Measurements from ENCODE around the gene ARHGEF33.
"Not testable (repeated sequence)": the region's sequence is repeated elsewhere in the genome, so short reads cannot be mapped to it uniquely, and the experiment has no call there.

Gene ARHGEF33

DNA sequence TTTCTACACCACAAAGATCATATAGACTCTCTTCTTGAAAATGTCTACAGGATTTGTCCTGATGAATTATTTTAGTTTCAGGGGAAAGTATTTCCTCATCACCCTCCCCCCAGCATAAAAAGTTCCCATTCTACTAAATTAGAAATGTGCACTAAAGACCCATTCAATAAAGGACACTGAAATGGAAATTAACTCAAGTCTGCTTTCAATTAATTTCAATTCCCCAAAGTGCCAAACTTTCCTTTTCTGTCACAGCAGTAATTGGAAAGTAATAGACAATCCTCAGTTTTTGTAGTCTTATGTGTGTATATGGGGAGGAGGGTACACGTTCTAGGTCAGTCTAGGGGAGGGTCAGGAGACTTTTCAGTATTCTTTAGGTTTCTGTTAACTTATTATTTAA lies 21.5 kb downstream of the ARHGEF33 start:
- DNase-seq, result no peak

DNA sequence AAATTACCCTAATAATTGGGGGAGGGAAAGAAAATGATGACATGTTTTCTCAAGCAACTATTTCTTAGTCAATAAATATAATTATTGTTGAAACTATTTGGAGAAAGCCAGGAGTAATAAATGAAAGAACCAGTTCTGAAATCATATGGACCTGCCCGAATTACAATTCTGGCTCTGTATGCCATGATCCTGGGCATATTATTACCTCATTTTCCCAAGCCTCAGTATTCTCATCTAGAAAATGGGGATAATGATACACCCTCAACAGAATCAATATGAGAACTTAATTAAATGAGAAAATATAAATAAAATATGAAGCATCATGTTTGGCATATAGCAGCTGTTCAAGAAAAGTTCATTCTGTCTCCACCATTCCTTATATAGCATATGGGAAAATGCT lies 22.9 kb downstream of the ARHGEF33 start:
- DNase-seq, result no peak

DNA sequence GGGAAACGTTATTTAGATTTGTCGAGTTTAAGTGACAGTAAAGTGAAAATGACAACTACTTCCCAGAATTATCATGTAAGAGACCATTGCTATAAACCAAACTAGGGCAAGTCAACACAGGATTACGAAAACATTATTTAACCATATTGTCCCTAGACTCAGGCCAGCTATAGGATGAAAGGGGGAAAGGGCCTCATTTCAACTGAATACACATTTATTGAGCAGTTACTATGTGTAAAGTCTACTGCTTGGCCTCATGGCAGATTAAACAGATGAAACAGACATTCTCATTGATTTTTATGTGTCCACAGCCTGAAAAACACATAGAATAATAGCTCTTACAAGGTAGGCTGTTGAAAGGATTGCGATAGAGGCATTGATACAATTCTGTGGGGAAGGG lies 32.7 kb downstream of the ARHGEF33 start:
- DNase-seq, result no peak

DNA sequence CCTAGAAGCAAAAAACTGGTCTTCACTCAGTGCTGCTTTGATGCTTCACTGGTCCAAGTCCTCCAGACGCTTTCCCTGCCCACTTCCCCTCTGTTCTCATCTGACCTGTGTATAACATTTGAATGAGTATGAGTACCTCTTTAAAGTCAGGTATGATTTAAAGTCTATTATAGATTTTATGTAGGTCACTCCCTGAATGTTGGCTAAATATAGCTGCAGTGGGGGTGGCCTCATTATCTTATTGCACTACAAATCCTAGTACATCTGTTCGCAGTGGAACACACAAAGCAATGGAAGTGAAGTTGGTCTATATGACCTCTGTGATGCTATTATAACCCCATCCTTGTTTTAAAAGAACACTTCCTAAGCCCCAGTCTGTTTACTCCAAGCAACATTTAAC lies 33.2 kb downstream of the ARHGEF33 start:
- DNase-seq, result no peak

DNA sequence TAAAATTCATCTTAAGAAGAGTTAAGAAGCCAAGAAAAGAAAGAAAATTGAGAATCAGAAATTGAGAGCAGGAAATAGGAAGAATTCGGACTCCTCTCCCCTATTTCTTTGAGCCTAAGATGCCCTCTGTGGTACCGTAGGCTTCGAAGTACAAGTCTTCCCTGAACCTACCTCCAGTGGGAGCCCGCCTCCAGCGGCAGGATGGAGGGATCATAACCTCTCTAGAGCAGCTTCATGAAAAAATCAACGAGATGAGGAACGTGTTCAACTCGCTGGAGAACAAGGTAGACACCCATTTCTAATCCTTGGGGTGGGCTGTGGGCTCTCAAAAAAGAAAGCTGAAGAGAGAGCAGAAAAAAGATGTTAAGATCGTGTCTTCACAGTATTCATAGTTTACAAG lies 36.3 kb downstream of the ARHGEF33 start:
- DNase-seq, result no peak

DNA sequence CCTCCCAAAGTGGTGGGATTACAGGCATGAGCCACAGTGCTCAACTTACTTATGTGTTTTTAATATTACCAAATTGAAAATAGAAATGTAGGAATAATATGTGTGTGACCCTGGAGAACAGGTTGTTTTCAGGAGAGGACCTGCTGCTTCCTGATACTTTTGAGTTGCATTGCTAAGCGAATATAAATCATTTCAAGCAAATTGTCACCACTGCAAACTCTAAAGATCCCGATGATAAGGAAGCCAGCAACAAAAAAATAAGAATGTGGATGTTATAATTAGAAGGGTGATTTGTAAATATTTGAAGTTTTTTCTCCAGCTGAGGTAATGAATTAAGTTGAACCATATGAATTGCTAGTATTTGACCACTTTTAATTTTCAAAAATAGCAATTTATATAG lies 40.9 kb downstream of the ARHGEF33 start:
- DNase-seq, result no peak

DNA sequence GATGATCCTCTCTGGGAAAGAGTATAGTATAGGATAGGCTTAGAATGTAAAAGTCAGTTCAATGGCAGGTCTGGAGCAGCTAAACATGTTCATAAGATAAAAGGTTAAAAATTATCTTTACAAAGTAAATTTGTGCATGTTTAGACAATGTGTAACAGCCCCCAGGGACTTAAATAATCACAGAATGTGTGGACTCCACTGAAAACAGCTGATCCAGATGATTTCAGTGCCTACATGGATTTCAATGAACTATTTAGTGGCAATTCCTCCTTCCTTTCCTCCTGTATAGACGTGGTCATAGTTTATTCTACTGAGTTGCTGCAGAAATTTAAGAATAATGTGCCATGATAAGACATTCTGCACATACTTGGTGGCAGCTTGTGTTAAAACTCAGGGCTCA lies 42.9 kb downstream of the ARHGEF33 start:
- DNase-seq, result no peak

DNA sequence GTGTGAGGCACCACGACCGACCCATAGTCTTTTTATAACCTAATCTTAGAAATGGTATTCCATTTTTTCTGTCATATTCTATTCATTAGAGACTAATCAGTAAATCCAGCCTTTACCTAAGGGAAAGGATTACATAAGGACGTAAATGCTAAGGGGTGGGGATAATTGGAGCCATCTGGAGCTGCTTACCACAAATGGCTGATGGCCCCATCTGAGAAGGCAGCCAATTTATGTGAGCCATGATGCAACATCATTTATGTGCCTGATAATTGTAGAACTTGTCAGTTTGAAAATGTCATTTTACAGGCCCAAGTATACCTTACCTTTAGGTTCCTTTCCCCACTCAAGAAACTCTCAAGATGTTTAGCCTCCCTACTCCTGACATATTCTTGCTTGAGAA lies 44.0 kb downstream of the ARHGEF33 start:
- no peak for DNase-seq

DNA sequence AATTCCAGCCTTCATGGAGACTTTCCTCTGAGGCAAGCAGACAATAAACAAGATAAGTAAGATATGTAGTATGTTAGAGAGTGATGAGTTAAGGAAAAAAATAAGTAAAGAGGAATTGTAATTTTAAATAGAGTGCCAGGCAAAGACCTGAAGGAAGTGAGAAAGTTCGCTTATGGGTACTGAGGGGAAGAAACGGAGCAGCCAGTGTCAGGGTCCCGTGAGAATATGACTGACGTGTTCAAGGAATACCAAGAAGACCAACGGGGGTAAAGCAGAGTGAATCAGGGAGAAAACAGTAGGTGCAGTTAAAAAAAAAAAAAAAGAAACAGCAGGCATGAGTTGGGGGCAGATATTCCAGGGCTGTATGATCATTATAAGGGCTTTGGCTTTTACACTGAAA lies 45.1 kb downstream of the ARHGEF33 start:
- DNase-seq, result no peak

DNA sequence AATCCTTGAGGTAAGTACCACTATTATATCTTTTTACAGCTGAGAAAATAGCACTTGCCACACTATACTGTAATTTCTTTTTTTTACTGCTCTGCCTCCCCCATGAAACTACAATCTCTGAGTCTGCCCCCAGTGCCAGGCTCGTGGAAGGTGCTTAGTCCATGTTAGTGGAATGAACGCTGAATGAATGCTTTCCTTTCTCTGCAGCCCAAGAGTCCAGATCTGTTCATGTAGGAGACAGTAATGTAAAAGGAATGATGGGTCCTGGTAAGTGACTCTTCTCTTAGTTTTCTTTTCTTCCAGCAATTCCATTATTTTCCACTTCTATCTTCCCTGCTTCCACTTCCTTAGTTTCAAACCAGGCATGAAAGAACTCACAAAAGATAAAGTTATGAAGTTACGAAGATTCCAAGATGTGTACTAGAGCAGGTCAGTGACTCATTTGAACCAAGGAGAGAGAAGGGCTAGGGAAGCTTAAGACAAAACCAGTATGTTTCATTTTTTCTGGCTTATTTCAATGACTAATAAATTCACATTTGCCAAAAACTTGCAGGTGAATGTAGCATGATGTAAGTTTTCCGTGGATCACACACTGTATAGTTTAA lies 46.0 kb downstream of the ARHGEF33 start:
- DNase-seq, result no peak

DNA sequence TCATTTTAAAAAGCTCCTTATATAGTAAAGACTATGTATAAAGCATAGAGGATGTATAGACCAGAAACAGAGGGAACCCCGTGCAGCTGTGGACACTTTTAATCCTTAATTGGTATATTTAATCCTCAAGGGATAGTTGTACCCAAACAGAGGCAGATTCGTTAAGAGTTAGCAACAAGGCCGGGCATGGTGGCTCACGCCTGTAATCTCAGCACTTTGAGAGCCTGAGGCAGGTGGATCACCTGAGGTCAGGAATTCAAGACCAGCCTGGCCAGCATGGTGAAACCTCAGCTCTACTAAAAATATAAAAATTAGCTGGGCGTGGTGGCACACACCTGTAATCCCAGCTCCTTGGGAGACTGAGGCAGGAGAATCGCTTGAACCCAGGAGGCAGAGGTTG lies 46.8 kb downstream of the ARHGEF33 start:
- DNase-seq, result not testable (repeated sequence)

DNA sequence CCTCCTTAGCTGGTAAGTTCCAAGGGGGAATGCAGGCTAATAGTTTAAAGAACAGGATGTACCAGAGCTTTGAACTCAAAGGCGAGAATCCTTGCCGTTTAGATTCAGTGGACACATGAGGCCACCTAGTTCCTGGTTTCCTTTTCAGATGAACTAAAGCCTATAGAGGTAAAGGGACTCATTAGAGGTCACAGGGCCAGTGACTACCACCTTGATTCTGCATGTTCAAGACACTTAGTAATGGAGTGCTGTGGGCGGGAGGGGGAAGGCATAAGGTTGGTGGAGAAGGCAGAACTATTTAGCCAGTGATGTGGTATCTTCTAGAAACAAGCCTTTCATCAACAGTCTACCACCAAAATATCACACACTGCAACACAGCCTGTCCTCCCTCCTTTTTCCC lies 47.9 kb downstream of the ARHGEF33 start:
- no peak for DNase-seq

DNA sequence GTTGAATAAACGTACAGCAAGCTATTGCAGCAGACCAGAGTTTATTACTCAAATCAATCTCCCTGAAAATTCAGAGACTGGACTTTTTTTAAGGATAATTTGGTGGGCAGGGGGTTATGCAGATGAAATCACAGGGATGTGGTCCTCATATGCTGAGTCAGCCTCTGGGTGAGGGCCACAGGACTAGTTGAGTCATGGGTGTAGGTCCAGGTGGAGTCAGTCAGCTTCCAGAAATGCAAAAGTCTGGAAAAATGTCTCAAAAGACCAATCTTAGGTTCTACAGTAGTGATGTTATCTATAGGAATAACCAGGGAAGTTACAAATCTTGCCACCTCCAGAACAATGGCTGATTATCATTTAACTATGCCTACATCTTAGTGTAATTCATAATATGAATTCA lies 51.1 kb downstream of the ARHGEF33 start:
- no peak for DNase-seq

DNA sequence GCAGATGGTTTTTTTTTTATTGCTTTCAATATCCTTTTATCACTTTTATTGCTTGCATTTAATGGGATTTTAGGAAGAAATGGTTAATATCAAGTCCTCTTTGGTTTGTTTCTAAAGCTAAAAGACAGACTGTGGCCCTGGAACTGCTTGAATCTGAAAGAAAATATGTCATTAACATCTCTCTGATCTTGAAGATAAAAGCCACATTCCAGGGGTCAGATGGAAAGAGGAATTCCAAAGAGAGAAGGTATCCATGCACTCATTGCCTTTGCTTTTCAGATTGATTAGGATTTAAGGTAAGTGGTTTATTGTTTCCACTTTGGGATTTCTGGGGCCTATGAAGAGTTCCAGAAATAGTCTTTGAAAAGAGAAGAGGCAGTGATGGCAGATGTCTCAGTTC lies 54.1 kb downstream of the ARHGEF33 start:
- DNase-seq, result no peak

DNA sequence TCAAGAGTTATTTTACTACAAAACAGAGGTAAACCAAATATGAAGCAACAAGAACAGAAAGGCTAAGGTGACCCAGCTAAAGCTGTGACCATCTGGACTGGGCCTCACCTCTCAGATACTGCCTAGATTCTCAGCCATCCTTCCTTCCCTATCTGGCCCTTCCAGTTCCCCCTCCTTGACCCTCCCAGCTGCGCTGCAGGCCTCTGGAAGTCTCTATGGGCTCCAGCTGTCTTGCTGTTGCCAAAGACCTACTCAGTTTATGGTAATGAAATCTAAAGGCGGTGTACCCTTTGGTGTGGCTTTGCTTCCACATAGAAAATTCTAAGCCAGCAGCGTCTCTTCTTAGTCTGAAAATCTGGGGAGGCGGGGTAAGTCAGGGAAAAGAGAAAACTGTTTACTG lies 55.7 kb downstream of the ARHGEF33 start:
- DNase-seq, result no peak

DNA sequence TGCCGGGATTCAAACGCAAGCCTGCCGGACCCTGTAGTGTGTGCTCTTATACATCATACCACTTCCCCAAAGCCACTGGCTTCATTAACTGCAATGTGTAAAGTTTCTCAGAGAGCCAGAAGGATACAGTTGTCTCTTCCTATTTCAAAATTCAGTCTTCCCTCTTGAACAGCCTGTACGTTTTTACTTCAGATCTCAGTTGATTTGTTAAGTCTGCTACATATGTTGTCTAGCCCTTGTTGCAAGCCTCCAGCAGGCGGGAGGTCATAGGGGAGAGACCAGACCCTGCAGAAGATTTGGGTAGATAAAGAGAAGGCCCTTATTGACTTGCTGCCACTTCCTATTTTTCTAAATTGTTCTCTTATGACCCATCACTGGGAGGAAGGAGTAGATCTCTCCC lies 56.2 kb downstream of the ARHGEF33 start:
- no peak for DNase-seq

DNA sequence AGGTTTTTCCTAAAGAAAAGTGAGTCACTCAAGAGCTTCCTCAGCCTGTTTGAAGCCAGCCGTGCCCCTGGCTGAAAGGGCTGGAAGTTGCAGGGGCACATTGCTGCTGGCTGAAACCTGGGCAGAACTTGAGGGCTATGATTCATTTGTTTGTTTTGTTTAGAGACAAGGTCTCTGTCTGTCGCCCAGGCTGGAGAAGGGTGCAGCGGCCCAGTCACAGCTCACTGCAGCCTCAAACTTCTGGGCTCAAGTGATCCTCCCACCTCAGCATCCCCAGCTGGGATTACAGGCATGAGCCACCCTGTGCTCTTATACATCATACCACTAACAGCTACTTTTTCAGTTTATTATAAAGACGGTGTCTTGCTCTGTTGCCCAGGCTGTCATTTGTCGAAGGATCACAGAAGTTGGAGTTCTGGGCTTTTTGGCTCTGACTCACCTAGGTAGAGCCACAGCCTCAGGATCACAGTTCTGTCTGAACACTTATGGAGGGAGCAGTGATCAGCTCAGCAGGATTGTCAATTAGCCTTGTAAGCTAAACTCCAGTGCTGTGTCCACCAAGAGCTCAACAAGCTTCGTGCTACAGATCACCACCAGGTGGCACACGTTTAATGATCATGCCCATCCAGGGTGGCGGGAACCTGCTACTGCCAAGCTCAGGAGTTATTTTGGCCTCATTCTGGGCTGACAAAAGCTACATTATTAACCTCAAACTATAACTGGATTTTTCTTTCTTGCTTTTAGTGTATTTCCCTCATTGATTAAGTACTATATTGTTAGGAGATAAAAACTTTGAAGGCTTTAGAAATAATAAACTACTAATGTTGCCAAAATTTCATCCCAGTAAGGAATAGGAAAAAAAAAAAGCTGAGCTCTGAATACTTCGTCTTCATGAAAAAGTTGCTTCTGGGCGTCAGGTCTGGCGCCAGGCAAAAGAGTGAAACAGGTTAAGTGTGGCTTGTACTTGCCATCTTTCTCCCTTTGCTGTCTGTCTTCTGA lies 57.9 kb downstream of the ARHGEF33 start:
- DNase-seq, result peak; percentile 55 to 88

DNA sequence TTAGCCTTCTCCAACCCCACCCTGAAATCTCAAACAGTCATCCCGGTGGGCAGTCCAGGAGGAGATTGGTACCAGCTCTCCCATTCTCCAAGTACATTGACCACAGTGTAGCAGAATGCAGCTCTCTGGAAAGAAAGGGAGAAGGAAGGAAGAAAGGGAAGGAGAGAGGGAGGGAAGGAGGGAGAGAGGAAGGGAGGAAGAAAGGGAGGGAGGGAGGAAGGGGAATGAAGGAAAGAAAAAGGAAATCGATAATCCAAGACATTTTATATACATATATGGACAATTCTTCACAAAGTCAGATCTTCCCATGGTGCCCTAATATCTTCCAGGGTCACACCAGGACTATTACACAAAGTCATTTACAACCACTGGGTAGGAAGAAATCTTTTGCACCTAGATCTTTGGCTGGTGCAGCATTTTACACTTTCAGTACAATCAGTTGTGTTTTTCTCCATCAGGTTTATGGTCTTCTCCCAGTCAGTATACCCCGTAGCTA lies 58.8 kb downstream of the ARHGEF33 start:
- DNase-seq, result no peak

DNA sequence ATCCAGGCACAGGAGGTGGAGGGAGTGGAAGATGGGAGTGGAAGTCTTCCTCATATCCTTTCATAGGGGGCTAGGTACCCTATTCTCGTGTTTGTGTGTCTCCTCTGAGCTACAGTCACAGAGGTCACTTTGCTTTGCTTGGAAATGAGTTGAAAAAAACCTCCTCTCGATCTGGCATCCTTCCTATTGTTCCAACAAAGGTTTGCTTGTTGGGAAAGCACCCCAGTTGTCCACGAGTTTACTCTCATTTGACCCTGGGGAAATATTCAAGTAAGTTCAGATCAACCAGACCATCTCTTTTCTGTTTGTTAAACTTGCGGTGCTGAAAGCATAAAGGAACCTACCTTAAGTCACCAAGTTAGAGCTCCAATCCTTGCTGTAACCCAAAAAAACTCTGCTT lies 59.3 kb downstream of the ARHGEF33 start:
- no peak for DNase-seq

DNA sequence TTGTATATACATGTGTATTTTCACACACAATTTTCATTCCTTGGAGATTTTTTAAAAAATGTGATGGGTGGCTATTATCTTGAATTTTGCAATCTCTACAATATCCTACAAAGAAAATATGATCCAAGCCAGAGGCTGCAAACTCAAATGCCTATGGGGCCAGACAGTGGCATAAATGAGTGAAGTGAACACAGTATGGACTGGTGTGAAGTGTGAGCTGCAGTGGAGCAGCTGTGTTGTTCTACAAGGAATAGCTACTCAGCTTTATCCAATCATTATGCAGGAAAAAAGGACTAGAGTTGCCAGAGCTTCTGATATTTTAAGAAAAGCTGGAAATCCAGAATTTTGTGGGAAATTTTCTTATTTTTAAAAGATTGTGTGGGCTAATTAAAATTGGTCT lies 62.1 kb downstream of the ARHGEF33 start:
- DNase-seq, result no peak

DNA sequence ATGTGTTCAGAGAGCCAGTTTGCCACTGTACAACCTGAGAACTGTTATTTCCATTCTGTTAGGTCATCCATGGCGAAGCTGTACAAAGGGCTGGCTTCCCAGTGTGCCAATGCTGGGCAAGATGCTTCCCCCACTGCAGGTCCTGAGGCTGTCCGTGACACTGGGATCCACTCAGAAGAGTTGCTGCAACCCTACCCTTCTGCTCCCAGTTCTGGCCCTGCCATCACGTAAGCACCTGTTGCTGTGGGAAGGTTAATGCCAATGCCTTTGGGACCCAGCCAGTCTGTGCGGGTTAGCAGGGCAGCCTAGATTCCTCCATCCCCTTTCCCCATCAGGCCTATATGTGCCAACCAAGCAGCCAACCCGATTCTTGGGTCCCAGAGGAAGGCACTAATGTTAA lies 68.3 kb downstream of the ARHGEF33 start:
- no peak for DNase-seq

DNA sequence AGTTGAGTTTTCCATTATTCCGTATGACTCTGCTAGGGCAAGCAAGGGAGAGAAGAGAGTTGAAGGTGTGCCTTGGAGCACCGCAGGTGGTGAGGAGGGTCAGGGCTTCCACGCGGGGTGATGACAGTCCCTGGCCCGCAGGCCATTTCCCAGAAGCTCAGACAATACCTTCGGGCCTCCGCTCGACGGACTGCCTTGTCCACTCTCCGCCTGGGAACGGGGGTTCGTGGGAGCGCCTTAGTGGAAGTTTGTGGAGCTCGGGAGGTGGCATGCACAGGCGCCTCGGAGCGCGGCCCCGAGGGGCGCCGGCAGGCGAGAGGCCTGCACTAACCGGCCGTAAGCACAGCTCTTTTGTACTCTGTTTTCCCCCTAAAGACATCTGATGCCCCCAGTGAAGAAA lies 69.8 kb downstream of the ARHGEF33 start:
- no peak for DNase-seq

DNA sequence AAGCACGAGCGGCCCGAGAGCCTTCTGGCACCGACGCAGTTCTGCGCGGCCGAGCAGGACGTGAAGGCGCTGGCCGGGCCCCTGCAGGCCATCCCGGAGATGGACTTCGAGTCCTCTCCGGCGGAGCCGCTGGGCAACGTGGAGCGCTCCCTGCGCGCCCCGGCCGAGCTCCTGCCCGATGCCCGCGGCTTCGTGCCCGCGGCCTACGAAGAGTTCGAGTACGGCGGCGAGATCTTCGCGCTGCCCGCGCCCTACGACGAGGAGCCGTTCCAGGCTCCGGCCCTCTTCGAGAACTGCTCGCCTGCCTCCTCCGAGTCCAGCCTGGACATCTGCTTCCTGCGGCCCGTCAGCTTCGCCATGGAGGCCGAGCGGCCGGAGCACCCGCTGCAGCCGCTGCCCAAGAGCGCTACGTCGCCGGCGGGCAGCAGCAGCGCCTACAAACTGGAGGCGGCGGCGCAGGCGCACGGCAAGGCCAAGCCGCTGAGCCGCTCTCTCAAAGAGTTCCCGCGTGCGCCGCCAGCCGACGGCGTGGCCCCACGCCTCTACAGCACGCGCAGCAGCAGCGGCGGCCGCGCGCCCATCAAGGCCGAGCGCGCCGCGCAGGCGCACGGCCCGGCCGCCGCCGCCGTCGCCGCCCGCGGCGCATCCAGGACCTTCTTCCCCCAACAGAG lies 70.4 kb downstream of the ARHGEF33 start:
- DNase-seq, result peak; percentile 23 to 79
